Testis (tissue), 2 donors: ENCODE data around the gene GCC1.

ENCODE experiments used
- CTCF ChIP-seq, 3 experiments: fragments of 450-650 bp in 2 of 3; fragments of 200-600 bp in 1 of 3; sonication (generic) in 1 of 3; IDR thresholded peaks; one replicate each; pipeline ENCODE4 v1.5.1; 2016 to 2019; ENCODE audit warnings: antibody characterized with exemption in 3 of 3, mild to moderate bottlenecking in 2 of 3, moderate library complexity in 1 of 3
- POLR2A ChIP-seq: fragments of 450-650 bp; IDR thresholded peaks from one replicate; pipeline ENCODE4 v1.6.1; 2017; ENCODE audit warnings: antibody characterized with exemption, mild to moderate bottlenecking, moderate library complexity

DNA sequence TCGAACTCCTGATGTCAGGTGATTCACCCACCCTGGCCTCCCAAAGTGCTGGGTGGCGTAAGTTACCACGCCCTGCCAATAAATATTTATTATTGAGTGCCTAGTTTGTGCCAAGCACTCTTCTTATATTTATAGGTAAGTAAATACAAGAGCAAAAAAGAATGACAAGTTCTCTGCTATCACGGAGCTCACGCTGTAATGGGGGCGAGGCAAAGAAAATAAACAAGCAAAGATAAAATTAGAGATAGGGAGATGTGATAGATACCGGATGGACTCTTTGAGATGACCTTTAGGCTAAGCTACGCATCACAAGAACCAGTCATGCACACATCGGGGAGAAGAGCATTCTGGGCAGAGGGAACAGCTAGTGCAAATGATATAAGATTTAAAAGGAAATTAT, 46.3 kb downstream of the GCC1 start:
- TF ChIP-seq CTCF (IDR thresholded peaks at IDR 0.05) (no peak), POLR2A (no peak)
